ENCODE data around the gene CBFA2T2. TPM values are rescaled to one million over a fixed set of nuclear protein-coding genes. Genes with fewer than 3 reads are reported as not detected.
A peak's percentile ranks its signal among the peaks of the same experiment; 100 is the strongest.

CBFA2T2 gene
- total RNA-seq, 3 donors from 2014 or later (not counting 1 experiment from before 2014, with no cell fraction given), result 16.5 to 27.5 (median 18.5) TPM

GRCh38 chr20:33660035-33660684, 170.3 kb downstream of the CBFA2T2 start:
- Histone ChIP-seq H3K9me3 (ENCODE audit: control insufficient read depth, insufficient read depth, low read length) (no peaks in the 10 kb centered on the region), H3K27ac (ENCODE audit: low read length) (no peak overlapping the region), H3K36me3 (ENCODE audit: control insufficient read depth, insufficient read depth, low read length) (no peaks in the 10 kb centered on the region), H3K4me1 (ENCODE audit: control insufficient read depth, insufficient read depth, low read length) (peaks cover 26% of the 10 kb centered on the region), H3K4me3 (ENCODE audit: low read length) (no peak overlapping the region), H3K27me3 (ENCODE audit: control insufficient read depth, insufficient read depth, low read length) (no peaks in the 10 kb centered on the region)
- no peaks in the 10 kb centered on the region for H3K9me3 Mint-ChIP-seq
- no peak for TF ChIP-seq CTCF (IDR thresholded peaks at IDR 0.05)
- DNase-seq (no peak), ATAC-seq (no peak)
- peaks cover 18 to 19% of the 10 kb centered on the region in 2 donors for H3K4me1 Mint-ChIP-seq
- no peaks in the 10 kb centered on the region for H3K27me3 Mint-ChIP-seq (ENCODE audit: low read depth in 2 of 2)
- intact Hi-C loops (cut with micrococcal nuclease), result no loop called here
- no peaks in the 10 kb centered on the region for H3K36me3 Mint-ChIP-seq
- no peak overlapping the region for H3K27ac Mint-ChIP-seq
- WGBS (ENCODE audit: insufficient coverage), result 96% methylated on average over 21 of the region's 21 CpGs
- H3K4me3 Mint-ChIP-seq, result no peak overlapping the region

- no peak for TF ChIP-seq CTCF (IDR thresholded peaks at IDR 0.05)
- H3K27me3 ChIP-seq (ENCODE audit: control insufficient read depth, insufficient read depth, low read length), result no peaks in the 10 kb centered on the region
These were observed 170.8 kb downstream of the CBFA2T2 start for GRCh38 chr20:33660685-33661058.

GRCh38 chr20:33662172-33662571, 172.3 kb downstream of the CBFA2T2 start, which contains the start of gene C20orf144:
C20orf144 (plus strand) TSS chr20:33662327; CDS start chr20:33662346, 19 bp downstream.
- Histone ChIP-seq H3K4me1 (ENCODE audit: control insufficient read depth, insufficient read depth, low read length) (peaks cover 38% of the 10 kb centered on the region), H3K4me3 (ENCODE audit: low read length) (peak within 1 kb of the TSS; percentile 81), H3K36me3 (ENCODE audit: control insufficient read depth, insufficient read depth, low read length) (no peaks in the 10 kb centered on the region), H3K27me3 (ENCODE audit: control insufficient read depth, insufficient read depth, low read length) (no peaks in the 10 kb centered on the region), H3K27ac (ENCODE audit: low read length) (peak within 1 kb of the TSS; percentile 91), H3K9me3 (ENCODE audit: control insufficient read depth, insufficient read depth, low read length) (no peaks in the 10 kb centered on the region)
- 95% methylated on average over 10 of the region's 10 CpGs for WGBS (ENCODE audit: insufficient coverage)
- ATAC-seq (no peak), DNase-seq (no peak)
- Mint-ChIP-seq H3K9me3 (no peaks in the 10 kb centered on the region), H3K4me3 (peak within 1 kb of the TSS; percentile 86), H3K36me3 (no peaks in the 10 kb centered on the region), H3K4me1 (peaks cover 26 to 33% of the 10 kb centered on the region in 2 donors), H3K27ac (peak within 1 kb of the TSS; percentile 89), H3K27me3 (ENCODE audit: low read depth in 2 of 2) (no peaks in the 10 kb centered on the region)
- intact Hi-C loops (cut with micrococcal nuclease), result no loop called here
- TF ChIP-seq CTCF (IDR thresholded peaks at IDR 0.05), result no peak

More at GRCh38 chr20:33660685-33661058, 170.8 kb downstream of the CBFA2T2 start:
- Mint-ChIP-seq H3K4me1 (peaks cover 18 to 23% of the 10 kb centered on the region in 2 donors), H3K27me3 (ENCODE audit: low read depth in 2 of 2) (no peaks in the 10 kb centered on the region), H3K36me3 (no peaks in the 10 kb centered on the region), H3K9me3 (no peaks in the 10 kb centered on the region), H3K4me3 (no peak overlapping the region), H3K27ac (no peak overlapping the region)
- ATAC-seq (no peak), DNase-seq (no peak)
- no peaks in the 10 kb centered on the region for H3K36me3 ChIP-seq (ENCODE audit: control insufficient read depth, insufficient read depth, low read length)
- H3K4me1 ChIP-seq (ENCODE audit: control insufficient read depth, insufficient read depth, low read length), result peaks cover 27% of the 10 kb centered on the region
- H3K27ac ChIP-seq (ENCODE audit: low read length), result no peak overlapping the region
- H3K9me3 ChIP-seq (ENCODE audit: control insufficient read depth, insufficient read depth, low read length), result no peaks in the 10 kb centered on the region
- WGBS (ENCODE audit: insufficient coverage), result 93% methylated on average over 7 of the region's 7 CpGs
- H3K4me3 ChIP-seq (ENCODE audit: low read length), result no peak overlapping the region
- intact Hi-C loops (cut with micrococcal nuclease), result no loop called here
